Measurements from ENCODE around the gene RCBTB2.

The RCBTB2 gene

DNA sequence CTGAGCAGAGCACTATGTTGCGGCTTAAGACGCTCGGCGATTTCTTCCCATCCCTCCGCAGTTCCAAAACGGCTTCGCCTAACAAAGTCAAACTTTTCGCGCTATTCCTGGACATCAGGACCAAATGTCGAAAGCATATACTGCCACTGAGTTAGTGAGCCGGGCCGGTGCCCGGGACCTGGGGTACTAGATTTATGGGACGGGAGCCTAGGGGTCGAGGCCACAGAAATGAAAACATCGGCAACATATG lies 699 bp downstream of the RCBTB2 start:
- in situ Hi-C loops (cut with MboI; ENCODE audit: low sequenced_read_pairs): no loop called here

- in situ Hi-C loops (cut with MboI; ENCODE audit: low sequenced_read_pairs): no loop called here
Observed at GRCh38 chr13:48531416-48532255, 1.2 kb downstream of the RCBTB2 start.

DNA sequence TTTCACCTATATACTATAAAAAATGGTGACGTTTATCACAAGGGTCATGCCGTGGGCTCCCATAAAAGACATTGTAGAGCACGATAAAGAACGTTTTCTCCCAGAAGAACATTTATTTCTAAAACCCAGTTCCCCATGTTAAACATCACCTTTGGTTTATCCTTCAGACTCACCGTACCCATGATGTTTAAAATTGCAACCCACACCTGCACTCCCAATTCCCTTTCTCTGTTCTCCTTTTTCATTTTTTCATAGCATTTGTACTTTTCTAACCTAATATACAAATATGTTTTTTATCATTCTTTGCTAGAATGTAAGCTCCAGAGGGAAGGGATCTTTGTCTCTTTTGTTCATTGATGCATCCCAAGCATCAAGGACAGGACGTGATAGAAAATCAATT lies 2.0 kb downstream of the RCBTB2 start:
- in situ Hi-C loops (cut with MboI; ENCODE audit: low sequenced_read_pairs): no loop called here

- in situ Hi-C loops (cut with MboI; ENCODE audit: low sequenced_read_pairs): no loop called here
Observed at GRCh38 chr13:48528720-48529119, 4.2 kb downstream of the RCBTB2 start.

DNA sequence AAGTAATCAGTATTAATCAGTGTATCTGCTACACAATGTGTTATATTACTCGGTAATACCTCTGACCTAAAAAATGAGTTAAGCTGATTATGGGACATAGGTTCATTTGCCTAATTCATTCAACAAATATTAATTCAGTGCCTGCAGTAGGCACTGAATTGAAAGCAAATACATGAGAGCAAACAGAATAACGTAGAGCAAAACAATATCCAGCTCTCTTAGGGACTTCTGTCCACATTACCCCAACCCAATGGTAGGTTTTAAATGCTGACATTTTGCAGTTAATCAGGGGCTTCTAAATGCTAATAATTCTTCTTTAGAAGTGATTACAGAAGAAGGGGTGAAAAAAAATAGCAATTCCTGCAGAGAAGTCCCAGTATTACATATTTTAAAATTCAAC lies 4.9 kb downstream of the RCBTB2 start:
- in situ Hi-C loops (cut with MboI; ENCODE audit: low sequenced_read_pairs): no loop called here

- in situ Hi-C loops (cut with MboI; ENCODE audit: low sequenced_read_pairs): no loop called here
Observed at GRCh38 chr13:48526286-48526685, 6.6 kb downstream of the RCBTB2 start.

DNA sequence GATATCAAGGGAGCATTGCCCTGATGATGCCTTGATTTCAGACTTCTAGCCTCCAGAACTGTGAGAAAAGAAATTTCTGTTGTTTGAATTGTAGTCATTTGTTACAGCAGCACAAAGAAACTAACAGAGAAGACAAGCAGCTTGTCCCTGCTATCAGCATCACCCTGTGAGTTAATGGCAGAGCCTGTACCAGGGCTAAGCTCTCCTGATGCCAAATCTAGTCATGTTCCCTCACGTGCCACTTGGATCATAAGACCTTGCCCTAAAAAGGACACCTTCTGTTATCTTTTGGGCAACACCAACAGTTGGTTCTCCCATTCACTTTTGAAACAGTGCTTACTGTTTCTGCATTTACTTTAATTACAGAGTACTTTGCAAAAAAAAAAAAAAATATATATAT lies 14.8 kb downstream of the RCBTB2 start:
- in situ Hi-C loops (cut with MboI; ENCODE audit: low sequenced_read_pairs): no loop called here

GRCh38 chr13:48515732-48516131 lies 17.1 kb downstream of the RCBTB2 start:
- in situ Hi-C loops (cut with MboI; ENCODE audit: low sequenced_read_pairs): no loop called here

DNA sequence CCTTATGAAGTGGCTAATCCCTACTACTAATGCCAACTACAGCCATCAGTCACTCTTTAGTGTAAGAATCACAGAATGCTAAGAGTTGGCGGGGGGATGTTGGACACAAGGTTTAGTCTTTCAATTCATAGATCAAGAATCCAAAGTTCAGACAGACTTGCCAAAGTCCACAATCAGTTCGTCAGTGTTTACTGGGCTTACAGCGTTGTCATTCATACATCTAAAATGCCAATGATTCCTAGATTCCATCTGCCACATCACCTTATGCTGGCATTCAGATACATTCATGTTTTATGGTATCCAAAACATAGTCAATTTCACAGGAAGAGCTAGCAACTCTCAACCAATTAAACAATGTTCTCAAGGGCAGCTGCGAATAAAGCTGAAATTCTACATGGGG lies 18.1 kb downstream of the RCBTB2 start:
- in situ Hi-C loops (cut with MboI; ENCODE audit: low sequenced_read_pairs): no loop called here

DNA sequence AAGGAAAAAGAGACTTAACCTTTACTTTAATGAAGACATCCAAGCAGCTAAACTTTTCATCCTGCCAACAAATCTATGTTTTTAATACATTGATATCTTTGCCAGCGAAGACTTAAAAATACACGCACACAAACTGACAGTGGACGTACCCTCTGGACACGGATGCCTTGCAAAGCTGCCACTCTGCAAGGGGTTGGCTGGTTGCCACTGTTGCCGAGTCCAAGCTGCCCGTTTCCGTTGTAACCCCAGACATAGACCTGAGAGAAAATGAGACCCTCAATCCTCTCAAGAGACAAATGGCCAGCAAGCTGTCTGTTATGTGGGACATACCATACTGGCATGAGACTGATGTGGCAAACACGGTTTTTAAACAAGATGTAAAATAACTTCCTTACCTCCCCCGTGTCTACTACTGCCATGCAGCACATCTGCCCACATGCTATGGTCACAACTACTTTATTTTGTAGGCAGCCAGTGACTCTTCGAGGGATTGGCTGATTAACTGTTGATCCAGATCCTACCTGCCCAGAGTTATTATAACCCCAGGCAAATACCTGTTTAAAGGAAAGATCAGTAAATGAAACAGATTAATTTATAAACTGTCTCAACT lies 21.2 kb downstream of the RCBTB2 start:
- in situ Hi-C loops (cut with MboI; ENCODE audit: low sequenced_read_pairs): no loop called here

DNA sequence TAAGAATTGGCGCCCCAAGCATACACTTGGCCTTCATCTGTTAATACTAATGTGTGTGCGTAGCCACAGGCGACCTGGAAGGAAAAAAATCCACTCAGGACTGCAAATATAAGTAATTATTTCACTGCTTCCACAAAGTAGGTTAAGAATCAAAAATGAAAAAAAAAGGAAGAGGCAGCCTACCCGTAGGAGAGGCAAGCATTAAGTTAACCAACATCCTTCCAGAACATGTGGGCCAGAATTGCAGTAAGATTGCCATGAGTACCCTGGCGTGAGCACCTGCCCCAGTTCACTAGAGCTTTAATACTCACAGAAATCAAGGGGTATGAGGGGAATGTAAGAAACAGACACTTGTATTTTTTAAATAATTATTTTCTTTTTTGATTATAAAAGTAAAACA lies 22.2 kb downstream of the RCBTB2 start:
- in situ Hi-C loops (cut with MboI; ENCODE audit: low sequenced_read_pairs): no loop called here

GRCh38 chr13:48508011-48508410 lies 24.9 kb downstream of the RCBTB2 start:
- in situ Hi-C loops (cut with MboI; ENCODE audit: low sequenced_read_pairs): no loop called here

DNA sequence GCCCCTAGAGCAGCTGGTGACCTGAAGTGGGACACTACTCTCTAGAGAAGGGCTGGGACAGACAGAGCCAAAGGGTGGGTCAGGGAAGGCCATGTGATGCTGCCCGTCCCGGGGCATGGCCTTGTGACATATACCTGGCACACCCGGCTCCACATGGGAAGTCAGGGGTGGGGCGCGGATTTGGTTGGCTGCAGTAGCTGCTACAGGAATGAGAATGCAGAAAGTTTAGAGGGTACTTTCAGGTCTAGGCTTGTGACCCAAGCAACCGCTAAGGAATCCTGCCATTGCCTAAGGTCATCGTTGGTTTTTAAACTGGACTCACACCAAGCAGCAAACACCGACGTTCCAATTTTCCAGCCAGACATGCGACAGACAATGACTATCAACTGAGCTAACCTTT lies 25.9 kb downstream of the RCBTB2 start:
- in situ Hi-C loops (cut with MboI; ENCODE audit: low sequenced_read_pairs): no loop called here

GRCh38 chr13:48506092-48506701 lies 26.7 kb downstream of the RCBTB2 start:
- in situ Hi-C loops (cut with MboI; ENCODE audit: low sequenced_read_pairs): no loop called here

- in situ Hi-C loops (cut with MboI; ENCODE audit: low sequenced_read_pairs): no loop called here
Observed at GRCh38 chr13:48505597-48506091, 27.2 kb downstream of the RCBTB2 start.

GRCh38 chr13:48505012-48505411 lies 27.9 kb downstream of the RCBTB2 start:
- in situ Hi-C loops (cut with MboI; ENCODE audit: low sequenced_read_pairs): no loop called here

- in situ Hi-C loops (cut with MboI; ENCODE audit: low sequenced_read_pairs): no loop called here
Observed at GRCh38 chr13:48504606-48505005, 28.3 kb downstream of the RCBTB2 start.

DNA sequence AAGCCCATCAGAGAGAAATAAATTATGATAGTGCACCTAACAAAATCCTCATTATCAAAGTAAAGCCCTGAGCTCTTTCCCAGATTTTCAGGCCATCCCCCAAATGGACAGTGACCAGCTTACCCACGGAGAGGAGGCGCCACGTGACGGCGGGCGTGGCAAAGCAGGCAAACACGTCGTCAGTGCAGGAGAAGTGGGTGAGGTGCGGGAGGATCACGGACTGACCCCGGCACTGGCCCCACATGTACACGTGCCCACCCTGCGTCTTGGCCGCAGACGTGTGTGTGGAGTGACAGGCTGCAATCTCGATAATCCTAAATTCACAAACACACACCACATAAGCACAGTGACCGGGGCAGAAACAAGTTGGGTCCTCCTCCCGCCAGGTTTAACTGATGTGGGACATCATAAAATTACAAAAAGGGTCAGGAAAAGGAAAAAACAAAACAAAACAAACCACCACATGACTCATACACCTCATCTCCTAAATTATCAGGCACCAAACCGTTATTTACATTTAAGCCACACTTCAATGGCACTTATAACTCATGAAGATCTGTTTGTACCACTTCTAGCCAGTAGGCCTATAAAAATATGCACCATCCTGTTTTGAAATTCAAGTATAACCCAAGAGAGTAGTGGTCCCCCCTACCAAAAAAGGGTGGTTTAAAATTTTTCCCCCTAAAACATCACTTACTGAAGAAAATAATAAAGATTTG lies 30.1 kb downstream of the RCBTB2 start:
- in situ Hi-C loops (cut with MboI; ENCODE audit: low sequenced_read_pairs): no loop called here

- in situ Hi-C loops (cut with MboI; ENCODE audit: low sequenced_read_pairs): no loop called here
Observed at GRCh38 chr13:48501705-48502104, 31.2 kb downstream of the RCBTB2 start.

- in situ Hi-C loops (cut with MboI; ENCODE audit: low sequenced_read_pairs): no loop called here
Observed at GRCh38 chr13:48500652-48501197, 32.2 kb downstream of the RCBTB2 start.

DNA sequence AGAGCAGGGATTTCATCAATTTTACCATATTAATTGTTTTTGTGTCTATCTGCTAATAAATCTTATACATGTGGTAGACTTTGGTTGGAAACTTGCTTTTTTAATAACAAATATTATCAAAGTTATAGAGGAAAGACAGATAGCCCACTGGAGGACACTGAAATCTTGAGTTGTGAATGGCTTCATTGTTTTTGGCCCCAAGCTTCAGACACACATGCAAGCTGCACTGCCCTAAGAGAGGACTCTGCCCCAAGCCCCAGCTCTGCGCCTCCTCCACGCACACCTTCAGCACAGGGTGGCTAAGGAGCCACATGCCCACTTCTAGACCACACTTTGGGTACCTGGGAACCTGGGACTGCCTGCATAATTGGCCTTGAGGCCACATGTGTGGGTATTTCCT lies 35.2 kb downstream of the RCBTB2 start:
- in situ Hi-C loops (cut with MboI; ENCODE audit: low sequenced_read_pairs): no loop called here

Measured in hTERT RPE-1 (cell line).